GM12891 (cell line): ENCODE measurements around the gene HOXB6.

Experiments
- POLR2A ChIP-seq: IDR thresholded peaks from 2 replicates; pipeline ENCODE4 v1.6.1; 2011; ENCODE audit warnings: low read depth, low read length, control low read depth
- POLR2AphosphoS5 ChIP-seq: IDR thresholded peaks from 2 replicates; pipeline ENCODE4 v1.6.1; 2011; ENCODE audit warnings: low read depth, low read length, control low read depth
- POU2F2 ChIP-seq: IDR thresholded peaks from 2 replicates; pipeline ENCODE4 v1.6.1; 2011; ENCODE audit warnings: low read depth, mild to moderate bottlenecking, control low read depth, low read length, moderate library complexity
- SPI1 ChIP-seq: IDR thresholded peaks from 2 replicates; pipeline ENCODE4 v1.6.1; 2011; ENCODE audit warnings: low read depth, low read length, control low read depth
- TAF1 ChIP-seq: IDR thresholded peaks from 2 replicates; pipeline ENCODE4 v1.6.1; 2011; ENCODE audit warnings: low read depth, low read length, control low read depth

DNA sequence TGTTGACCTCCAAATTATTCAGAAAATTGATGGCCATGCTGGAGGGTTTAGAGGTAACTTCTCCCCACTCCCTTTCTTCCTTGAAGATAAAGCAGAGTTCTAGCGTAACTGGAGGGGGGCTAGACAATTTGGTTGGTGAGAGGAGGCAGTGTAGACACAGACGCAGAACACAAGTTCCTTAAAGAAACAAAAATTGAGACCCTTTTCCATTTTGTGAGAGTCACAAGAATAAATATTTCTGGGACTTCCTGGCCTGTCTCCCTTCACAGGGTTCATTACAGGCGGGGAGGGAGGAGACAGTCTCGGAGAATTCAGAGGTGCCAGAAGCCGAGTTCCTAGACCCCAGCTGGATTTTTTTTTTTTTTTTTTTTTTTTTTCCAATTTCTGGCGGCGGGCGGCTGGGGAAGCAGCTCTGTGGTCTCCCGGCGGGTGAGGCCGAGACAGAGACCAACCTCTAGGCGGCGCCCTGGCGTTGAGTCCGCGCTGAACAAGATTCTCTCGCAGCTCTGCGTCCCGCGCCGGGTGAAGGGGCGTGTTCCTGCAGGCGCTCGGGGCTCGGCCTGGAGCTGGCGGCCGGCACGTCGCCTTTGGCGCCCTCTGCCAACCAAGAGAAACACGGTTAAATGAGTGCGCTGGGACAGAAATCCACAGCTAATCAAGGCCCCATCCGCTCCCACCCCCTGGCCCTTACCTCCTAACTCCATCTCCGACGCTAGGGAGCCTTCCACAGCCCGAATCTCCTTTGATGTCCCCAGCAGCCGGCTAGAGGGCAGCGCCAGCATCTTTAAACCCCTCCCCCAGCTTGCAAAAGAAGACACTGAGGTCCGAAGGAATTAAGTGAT is 31.6 kb upstream of the HOXB6 start:
- TF ChIP-seq POLR2A (no peak), POLR2AphosphoS5 (no peak), TAF1 (no peak), POU2F2 (no peak), SPI1 (no peak)
